RCC 7860 (cell line): ENCODE measurements around the gene DNAJB14.
"Not testable (repeated sequence)": the region's sequence is repeated elsewhere in the genome, so short reads cannot be mapped to it uniquely, and the experiment has no call there.

Experiments used
- DNase-seq: peaks from one replicate; pipeline ENCODE4 v3.0.0-alpha.2; 2015; ENCODE audit warnings: low spot score
- FAIRE-seq: peaks from 2 replicates; lab custom pipeline; 2012; peaks lifted over from hg19 to GRCh38; lab: Jason Lieb, UNC

Gene DNAJB14

DNA sequence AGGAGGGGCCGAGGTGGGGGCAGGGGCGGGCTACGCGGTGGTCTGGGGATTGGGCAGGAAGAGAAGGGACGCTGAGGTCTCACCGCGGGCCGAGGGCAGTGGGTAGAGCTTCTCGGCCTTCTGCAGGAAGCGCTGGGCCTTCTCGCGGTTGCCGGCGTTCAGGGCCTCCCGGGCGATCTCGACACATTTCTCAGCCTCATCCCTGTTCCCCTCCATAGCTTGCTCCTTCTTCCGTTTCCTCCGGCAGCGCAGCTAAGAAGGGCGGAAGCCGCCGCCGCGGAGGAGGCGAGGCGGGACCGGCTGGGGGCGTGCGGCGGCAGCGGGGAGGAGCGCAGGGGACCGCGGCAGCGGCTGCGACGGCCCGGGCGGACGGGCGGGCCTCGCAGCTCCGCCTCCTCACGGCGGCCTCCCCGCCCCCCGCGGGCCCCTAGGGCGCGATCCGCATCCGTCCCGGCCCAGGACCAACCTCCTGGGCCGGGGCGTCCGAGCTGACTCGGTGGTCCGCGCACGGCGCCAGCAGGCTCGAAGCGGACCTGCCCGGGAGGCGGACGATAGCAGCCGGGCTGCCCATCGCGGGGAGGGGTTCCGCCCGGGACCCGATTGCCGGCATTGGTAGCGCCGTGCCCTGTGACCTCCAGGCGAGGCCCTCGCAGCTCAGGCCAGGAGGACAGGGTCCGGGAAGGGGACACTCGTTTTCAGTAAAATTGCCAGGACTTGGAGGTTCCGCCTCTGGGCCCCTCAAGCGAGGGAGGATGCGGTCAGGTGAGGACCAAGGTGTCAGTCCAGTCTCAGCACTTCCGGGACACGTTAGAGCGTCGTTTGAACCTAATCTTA lies at the start of gene DNAJB14:
Gene DNAJB14 (minus strand): TSS at position 263 of the 834 bp plus-strand sequence. CDS start 47 bp downstream, at position 216.
- FAIRE-seq (no peak), DNase-seq (peak; percentile 50)

DNA sequence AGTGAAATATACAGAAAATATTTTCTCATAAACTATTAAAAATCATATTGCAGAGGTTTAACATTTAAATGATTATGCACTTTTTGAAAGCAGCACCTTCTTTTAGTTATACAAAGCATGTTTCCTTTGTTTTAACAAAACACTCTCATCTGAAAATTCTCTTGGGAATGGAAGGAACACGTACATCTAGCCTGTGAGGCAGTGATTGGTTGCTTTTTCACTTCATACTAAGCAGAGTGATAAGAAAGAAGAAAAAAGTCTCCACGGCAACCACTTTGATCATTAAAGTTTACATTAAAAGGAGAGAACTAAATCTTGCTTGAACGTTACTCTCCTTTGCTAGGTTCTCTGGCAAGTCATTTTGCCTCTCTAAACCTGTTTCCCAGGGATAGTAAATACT lies 45.3 kb upstream of the DNAJB14 start:
- FAIRE-seq, result no peak

DNA sequence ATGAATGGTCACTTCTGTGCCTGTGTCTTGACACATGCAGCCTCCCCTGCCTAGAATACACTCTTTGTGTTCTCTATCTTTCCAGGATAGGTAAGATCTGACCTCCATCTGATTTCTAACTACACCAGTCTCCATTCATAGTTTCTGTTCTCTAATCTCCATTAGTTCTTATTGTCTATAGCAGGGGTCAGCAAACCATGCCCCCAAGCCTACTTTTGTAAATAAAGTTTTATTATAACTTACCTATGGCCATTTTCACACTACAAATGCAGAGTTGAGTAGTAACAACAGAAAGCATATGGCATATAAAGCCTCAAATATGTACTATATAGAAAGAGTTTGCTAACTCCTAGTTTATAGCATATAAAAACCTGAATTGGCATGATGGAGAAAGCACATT lies 41.3 kb upstream of the DNAJB14 start:
- FAIRE-seq, result no peak
- DNase-seq, result no peak

More for the DNA sequence above, 45.3 kb upstream of the DNAJB14 start:
- DNase-seq, result no peak

DNA sequence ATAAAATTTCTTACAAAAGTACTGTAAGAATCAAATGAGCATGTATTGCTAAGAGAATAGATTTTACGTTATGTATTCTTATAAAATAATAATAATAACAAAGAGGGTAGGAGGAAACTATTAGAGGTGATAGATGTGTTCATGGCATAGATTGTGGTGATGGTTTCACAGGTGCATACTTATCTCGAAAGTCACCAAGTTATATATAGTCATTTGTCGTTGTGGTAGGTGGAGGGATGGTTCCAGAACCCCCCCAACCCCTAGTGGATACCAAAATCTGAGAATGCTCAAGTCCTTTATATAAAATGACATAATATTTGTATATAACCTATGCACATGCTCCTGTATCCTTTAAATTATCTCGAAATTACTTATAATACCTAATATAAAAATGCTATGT lies 40.4 kb upstream of the DNAJB14 start:
- FAIRE-seq (no peak), DNase-seq (no peak)

DNA sequence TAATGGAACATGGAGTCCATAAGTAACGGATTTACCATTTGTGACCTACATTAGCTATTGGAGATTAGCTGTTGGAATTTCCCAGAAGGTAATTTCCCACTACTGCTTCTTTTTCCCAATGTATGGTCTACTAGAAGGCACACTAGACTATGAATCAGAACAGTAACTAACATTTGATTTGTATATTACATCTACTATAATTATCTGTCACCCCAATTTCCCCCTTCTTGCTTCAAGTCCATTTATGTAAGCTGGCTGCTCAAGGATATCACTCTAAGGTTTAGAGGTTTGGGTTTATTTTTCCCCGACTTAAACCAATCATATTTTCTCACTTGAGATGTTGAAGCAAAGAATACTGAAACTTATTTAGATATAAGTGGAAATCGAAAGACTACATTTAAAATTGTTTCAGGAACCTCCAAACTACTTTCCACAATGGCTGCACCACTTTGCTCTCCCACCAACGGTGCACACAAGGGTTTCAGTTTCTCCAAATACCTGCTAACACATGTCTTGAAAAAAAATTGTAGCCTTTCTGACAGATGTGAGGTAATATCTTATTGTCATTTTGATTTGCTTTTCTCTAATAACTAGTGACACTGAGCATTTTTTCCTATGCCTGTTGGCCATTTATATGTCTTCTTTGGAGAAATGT lies 37.0 kb upstream of the DNAJB14 start:
- DNase-seq (no peak), FAIRE-seq (no peak)

DNA sequence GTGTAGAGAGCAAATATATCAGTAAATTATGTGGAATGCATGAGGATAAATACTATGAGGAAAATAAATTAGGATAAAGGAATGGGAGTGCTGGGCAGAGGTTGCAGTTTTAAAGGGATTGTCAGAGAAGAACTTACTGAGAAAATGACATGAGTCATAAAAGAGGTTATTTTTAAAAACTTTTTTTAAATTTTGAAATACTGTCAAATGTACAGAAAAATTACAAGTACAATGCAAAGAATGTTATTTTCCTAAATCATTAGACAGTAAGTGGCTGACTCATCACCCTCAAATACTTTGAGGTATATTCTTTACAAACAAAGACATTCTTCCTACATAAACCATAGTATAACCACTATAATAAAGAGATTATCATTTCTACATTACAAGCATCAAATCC lies 33.5 kb upstream of the DNAJB14 start:
- DNase-seq (no peak), FAIRE-seq (no peak)

DNA sequence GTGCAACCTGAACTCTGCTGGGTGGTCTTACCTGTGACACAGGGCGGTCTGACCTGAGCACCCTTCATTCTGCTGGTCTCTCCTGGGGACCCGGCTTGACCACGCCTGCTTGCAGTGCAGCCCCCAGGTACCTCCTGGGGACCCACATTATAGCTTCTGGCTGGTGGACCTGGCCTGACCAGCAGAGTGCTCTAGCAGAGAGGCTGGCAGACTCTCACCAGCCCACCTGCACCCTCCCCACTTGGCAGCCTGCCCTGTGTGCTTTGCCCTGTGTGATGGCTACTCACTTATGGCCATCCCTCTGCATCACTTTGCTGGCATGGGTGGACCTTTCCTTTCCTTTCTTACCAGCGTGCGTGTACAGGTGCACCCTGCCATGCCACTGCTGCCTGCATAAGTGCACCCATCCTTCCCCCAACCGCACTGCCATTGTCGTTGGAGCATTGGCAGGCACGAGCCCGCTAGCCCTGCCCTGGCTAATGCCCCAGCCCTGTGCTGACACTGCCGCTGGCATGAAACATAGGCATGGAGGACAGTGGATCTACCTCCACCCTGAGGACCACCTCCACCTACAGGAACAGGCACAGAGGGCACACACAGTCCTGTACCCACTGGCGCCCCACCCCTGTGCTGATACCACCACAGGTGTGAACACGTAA lies 25.2 kb upstream of the DNAJB14 start:
- DNase-seq, result no peak
- FAIRE-seq, result no peak

DNA sequence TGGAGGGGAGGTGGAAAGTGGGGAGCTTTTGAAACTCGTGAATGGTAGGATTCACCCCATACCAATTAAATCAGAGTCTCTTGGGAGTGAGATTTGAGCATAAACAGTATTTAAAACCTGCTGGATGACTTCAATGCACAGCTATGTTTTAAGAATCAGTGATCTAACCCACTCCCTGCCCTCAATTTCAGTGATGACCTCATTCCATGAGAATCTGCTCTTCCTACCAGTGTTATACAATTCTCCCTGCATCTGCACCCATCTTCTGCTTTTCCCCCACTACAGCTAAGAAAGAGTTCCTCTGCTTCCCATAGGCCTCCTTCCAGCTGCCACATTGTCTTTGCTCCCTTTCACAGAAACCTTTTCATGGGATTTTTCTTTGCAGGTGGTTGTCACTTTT lies 21.9 kb upstream of the DNAJB14 start:
- DNase-seq (peak; percentile 24), FAIRE-seq (no peak)

DNA sequence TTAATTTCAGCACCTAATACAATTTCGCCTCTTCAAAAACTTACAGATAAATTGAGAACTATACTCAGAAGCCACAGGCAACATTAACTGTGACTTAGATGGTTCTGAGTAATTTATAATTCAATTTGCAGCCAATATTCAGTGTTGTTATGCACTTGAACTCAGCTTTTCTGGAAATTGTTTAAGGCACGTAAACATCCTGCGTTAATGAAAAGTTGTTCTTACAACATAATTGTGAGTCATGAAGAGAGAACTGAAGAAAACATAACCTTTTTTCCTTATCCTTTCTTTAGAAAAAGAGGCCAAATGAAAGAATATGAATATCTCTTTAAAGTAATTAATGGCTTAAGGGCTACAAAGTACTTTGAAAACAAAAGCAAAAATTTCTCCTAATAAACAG lies 20.3 kb upstream of the DNAJB14 start:
- no peak for DNase-seq
- FAIRE-seq, result no peak

DNA sequence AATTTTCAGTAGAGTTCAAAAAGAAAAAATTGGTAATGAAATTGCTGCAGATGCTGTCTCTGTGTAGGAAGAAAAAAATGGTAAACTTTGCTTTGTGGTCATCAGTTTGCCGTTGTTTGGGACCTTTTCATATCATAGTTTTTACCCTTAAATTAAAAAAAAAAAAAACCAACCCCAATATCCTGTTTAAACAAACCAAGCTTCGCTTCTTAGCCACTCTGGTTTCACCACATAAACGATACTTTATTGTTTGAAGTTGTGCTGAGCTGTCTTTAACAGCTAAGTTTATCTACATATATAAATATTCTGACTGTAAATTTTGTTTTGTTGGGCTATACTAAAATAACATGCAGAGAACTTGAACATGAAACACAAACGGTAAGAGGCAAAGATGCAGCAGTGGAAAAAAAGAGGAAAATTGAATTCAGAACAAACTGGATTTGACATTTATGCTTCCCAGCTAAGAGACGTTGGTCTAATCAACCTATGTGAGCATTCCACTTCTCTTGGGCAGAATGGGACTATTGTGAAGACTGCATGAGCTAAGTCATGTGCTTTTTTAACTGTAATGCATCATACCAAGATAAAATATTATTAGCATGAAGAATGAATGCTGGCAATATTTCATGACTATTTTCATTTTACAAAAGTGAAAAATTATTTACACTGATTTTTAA lies 19.4 kb upstream of the DNAJB14 start:
- FAIRE-seq (no peak), DNase-seq (no peak)

DNA sequence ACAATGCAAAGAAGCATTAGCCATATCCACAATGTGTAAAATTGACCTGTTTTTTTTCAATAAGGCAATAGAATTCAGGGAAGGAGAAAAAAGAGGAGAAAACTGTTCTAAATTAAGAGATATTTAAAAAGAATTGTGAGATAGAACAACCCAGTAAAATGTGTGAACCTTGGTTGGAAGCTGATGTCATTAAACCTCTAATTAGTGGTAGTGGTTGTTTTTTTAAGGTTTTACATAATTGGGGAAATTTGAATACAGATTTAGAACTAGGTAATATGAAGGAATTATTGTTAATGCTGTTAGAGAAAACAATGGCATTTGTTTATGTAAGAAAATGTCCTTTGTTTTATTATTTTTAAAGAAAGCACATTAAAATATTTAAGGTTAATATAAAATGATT lies 18.8 kb upstream of the DNAJB14 start:
- DNase-seq (no peak), FAIRE-seq (no peak)

DNA sequence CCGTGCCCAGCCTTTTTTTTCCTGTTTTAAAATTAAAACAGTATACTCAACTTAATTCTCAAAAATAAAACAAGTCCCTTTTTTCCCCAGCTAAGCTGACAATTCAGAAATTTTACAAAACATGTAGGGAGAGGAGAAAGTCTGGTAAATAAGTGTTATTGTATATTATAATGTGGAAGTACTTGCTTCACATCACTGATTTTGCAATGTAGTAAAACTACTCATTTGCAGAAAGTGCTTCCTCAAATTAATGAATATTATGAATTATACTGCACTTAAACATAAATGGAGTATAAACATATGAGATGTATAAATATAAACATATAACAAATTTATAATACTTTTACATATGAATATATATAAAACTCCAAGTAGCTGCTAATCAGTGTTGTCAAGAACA lies 15.3 kb upstream of the DNAJB14 start:
- FAIRE-seq (no peak), DNase-seq (no peak)

DNA sequence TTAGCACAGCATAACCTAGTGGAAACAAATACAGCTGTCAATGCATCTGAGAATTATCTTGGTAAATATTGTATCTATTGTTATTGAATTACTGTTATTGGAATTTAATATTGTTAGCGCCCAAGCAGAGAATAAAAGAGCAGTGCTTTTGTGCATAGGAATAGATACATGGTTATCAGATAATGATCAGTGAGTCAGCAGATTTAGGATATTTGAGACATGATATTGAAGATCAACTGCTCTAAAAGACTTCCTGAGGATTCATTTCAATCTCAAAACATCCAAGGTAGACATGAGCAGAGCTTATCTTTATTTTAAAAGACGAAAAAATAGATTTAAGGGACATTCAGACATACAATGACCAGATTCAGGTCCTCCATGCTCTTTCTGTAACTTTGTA lies 14.2 kb upstream of the DNAJB14 start:
- DNase-seq (no peak), FAIRE-seq (no peak)

DNA sequence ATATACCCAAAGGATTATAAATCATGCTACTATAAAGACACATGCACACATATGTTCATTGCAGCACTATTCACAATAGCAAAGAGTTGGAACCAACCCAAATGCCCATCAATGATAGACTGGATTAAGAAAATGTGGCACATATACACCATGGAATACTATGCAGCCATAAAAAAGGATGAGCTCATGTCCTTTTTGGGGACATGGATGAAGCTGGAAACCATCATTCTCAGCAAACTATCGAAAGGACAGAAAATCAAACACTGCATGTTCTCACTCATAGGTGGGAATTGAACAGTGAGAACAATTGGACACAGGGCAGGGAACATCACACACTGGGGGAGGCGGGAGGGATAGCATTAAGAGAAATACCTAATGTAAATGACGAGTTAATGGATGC lies 11.8 kb upstream of the DNAJB14 start:
- FAIRE-seq, DNase-seq: not testable (repeated sequence)

DNA sequence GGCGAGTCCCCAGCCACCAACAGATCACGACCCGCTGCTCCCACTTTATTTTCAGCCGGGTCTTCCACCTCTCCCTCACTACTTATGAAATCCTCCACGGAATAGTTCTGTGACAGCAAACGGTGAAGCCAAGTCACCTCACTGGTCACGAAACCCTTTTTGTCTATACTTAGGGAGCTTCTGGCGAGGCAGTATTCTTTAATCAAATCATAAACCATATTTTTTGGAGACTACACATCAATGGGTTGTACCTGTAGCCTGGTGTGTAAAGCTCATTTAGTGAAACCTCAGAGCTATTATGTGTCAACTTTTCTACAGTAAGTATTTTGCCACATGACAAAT lies 4.5 kb upstream of the DNAJB14 start:
- no peak for FAIRE-seq
- DNase-seq, result no peak

DNA sequence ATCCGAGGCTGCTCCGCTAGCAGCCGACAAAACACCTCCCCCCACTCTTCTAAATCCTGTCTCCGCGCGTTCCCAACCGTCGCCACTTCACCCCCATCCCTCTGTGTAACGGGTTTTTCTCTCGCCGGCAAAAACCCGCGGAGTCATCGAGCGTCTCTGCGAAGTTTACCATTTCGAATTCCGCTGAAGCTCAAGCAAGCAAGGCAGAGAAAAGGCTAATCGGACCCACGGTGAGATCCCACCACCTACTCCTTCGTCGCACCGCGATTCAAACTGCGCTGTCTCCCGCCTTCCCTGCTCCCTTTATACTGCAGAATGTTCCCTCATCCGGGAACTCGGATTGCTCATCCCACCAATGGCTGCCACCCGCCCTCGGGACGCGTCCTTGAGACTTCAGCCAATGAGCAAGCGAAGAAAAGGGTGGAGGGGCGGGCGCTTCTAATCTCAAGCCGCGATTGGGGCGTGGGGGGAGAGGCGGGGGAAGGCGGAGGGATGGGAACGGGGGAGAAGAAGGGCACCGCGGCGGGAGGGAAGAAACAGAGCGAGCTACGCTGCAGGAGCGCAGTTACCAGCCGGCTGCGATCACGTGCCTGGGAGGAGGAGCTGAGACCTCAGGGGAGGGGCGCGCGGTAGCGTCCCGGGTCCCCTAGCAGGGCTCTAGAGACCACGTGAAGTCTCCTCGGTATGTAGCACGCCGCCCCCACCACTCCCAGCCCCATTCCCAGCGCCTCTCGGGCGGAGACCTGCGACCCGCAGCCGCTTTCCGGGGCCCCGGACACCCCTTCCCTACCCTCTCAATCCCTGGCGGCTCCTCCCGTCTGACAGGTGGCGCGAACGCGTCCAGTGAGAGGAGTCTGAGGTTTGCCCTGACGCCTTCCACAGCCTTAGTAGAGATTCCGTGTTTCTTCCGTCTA lies 3.8 kb upstream of the DNAJB14 start, which contains the start of gene H2AZ1:
Gene H2AZ1 (minus strand): TSS at position 277 of the 914 bp plus-strand sequence. CDS start 105 bp downstream, at position 172.
- FAIRE-seq (peak; percentile 73), DNase-seq (peak; percentile 93)

DNA sequence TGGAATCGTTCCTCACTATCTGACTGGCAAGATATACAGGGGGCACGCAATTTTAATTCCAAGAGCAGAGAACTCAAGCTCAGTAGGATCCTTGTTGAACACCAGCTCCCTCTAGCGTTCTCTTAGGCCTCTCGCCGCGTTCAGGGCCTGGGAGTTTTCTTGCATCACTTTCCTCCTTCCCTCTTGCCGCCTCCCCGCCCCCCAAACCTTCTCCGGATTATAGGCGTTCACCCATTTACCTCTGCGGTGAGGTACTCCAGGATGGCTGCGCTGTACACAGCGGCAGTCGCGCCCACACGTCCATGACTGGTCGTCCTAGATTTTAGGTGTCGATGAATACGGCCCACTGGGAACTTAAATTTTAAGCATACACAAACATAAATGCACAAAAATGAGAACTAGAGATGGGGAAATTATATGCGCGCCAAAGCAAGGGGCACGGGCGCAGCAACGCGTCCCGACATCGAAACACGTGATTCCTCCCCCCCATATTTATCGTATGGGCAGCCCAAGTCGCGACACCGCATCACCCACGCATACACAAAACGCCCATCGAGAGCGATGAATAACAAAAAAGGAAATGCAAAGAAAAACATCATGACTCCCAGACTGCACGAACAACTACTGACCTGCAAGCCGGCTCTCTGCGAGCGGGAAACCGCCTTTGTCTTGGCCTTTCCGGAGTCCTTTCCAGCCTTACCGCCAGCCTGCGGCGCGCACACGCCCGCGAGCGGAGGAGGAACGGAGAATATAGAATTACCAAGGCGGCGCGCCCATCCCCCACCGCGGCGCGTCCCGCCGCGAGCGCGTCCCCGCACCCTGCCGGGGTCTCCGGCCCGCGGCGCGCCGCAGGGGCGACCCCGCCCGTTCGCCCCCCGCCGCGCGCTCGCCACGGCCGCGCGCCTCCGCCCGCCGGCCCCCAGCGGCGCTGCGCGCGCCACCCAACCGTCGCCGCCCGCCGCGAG lies 2.9 kb upstream of the DNAJB14 start:
- DNase-seq, result peak; percentile 83
- peak; percentile 70 for FAIRE-seq

DNA sequence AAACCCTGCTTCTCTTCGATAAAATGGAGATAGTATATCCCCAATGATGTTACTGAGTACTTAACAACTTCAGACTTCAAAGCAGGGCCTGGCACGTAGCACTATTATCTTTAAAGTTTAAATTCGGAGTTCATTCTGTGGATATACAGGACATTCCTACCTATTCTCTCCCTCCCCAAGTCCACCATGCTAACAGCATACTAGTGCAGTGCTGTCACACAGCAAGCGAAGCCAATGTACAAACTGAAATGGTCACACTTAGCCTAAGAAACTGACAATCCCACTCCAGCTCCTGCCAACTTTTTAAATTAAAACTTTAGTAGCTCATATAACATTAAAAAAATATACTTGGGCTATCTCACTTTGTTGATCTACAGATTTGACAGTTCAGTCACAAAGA lies 1.2 kb upstream of the DNAJB14 start:
- DNase-seq, result no peak
- no peak for FAIRE-seq

DNA sequence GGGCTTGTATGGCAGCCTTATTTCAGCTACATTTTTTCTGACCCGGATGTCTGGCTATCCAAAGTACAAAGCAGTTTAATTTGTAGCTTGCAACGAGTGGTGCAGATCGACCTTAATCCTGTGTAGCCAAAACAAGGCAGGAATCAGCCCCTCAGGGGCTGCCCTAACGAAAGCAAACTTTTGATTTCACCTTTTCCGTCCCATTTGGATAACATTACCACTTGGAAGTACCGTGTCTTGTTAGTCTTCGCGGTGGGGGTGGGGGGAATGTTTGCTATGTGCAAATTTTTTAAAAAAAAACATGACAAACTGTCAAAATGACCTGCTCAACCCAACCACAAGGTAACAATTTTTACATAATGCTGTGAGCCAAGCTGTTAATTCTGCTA lies 766 bp upstream of the DNAJB14 start:
- FAIRE-seq (no peak), DNase-seq (no peak)
